HG02938 (cell line): ENCODE measurements around the gene CDH19.
"Not testable (repeated sequence)": the region's sequence is repeated elsewhere in the genome, so short reads cannot be mapped to it uniquely, and the experiment has no call there.

Experiments
- ATAC-seq: cut with Tn5 transposase; IDR thresholded peaks from one replicate; pipeline ENCODE4 v1.9.1; 2021; ENCODE audit warnings: mild to moderate bottlenecking, moderate library complexity; ENCODE audit not compliant: unreplicated experiment

Gene CDH19

DNA sequence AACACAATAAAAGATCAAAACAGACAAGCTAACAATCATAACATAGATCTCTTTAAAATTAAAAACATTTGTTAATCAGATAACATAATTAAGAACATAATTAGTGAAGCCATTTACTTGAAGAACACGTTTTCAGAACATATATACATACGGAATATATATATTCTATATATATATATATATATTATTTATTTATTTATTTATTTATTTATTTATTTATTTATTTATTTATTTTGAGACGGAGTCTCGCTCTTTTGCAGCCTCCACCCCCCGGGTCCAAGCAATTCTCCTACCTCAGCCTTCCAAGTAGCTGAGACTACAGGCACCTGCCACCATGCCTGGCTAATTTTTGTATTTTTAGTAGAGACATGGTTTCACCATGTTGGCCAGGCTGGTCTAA lies 137.7 kb downstream of the CDH19 start:
- ATAC-seq: not testable (repeated sequence)

DNA sequence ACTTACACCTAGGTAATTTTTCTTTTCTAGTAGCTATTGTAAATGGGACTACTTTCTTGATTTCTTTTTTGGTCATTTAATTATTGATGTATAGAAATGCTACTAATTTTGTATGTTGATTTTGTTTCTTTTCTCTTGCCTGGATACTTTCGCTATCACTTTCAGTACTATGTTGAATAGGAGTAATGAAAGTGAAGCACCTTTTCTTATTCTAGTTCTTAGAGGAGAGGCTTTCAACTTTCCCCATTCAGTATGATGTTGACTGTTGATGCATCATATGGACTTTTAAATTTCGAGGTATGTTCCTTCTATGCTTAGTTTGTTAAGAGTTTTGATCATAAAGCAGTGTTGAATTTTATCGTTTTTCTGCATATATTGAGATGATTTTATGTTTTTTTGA lies 142.5 kb downstream of the CDH19 start:
- no peak for ATAC-seq

- no peak for ATAC-seq
Measured at GRCh38 chr18:66457245-66457644, 146.6 kb downstream of the CDH19 start.
